Right atrium auricular region (tissue), 2 donors: ENCODE data around the gene UBE2R2. TPM values are rescaled to one million over a fixed set of nuclear protein-coding genes. Genes with fewer than 3 reads are reported as not detected.

ENCODE experiments used
- DNase-seq: peaks from one replicate; pipeline ENCODE4 v3.0.0-alpha.2; 2019; ENCODE audit warnings: low spot score
- H3K27ac ChIP-seq, 2 donors: fragments of 200-600 bp; sonication (generic); 1 replicate in 1 of 2; 2 replicates in 1 of 2; pipeline ENCODE4 v1.5.1; 2016 to 2019
- H3K27me3 ChIP-seq, 2 donors: fragments of 200-600 bp; sonication (generic); one replicate each; pipeline versions ENCODE4 v1.5.1 to v1.6.0; 2017 to 2019
- H3K36me3 ChIP-seq: fragments of 200-600 bp; sonication (generic); one replicate; pipeline ENCODE4 v1.5.1; 2016
- H3K4me1 ChIP-seq, 2 donors: fragments of 200-600 bp; sonication (generic); one replicate each; pipeline versions ENCODE4 v1.5.1 to v1.6.0; 2017 to 2019
- H3K4me3 ChIP-seq, 2 donors: fragments of 200-600 bp; sonication (generic); 1 replicate in 1 of 2; 2 replicates in 1 of 2; pipeline ENCODE4 v1.5.1; 2017 to 2019; ENCODE audit warnings: mild to moderate bottlenecking in 1 of 2, moderate library complexity in 1 of 2
- H3K9me3 ChIP-seq, 2 donors: fragments of 200-600 bp; sonication (generic); one replicate each; pipeline ENCODE4 v1.5.1; 2019
- CTCF ChIP-seq, 2 donors: fragments of 200-600 bp; sonication (generic); IDR thresholded peaks; one replicate each; pipeline ENCODE4 v1.5.1; 2019; ENCODE audit warnings: antibody characterized with exemption in 2 of 2
- total RNA-seq, 2 donors: library from RNA; depleted of rRNA; stranded (reverse); fragments of >200 nt; gene quantifications; one replicate each; pipeline ENCODE4 v1.1.0, GENCODE V29; 2016

Gene UBE2R2
- total RNA-seq, 2 donors from 2014 or later, result 26.6 to 29.0 TPM

GRCh38 chr9:33878691-33879366 lies 61.9 kb downstream of the UBE2R2 start:
- no peak for TF ChIP-seq CTCF (IDR thresholded peaks at IDR 0.05)
- H3K27me3 ChIP-seq, result no peaks in the 10 kb centered on the region
- no peak overlapping the region for H3K4me3 ChIP-seq
- H3K9me3 ChIP-seq, result no peaks in the 10 kb centered on the region
- no peak overlapping the region for H3K27ac ChIP-seq
- H3K4me1 ChIP-seq, result peaks cover 0 to 4% of the 10 kb centered on the region in 2 donors
- no peaks in the 10 kb centered on the region for H3K36me3 ChIP-seq
- no peak for DNase-seq

GRCh38 chr9:33880211-33881089 lies 63.5 kb downstream of the UBE2R2 start:
- no peak overlapping the region for H3K27ac ChIP-seq

GRCh38 chr9:33881635-33882034 lies 64.7 kb downstream of the UBE2R2 start:
- H3K4me3 ChIP-seq, result no peak overlapping the region
- no peaks in the 10 kb centered on the region for H3K27me3 ChIP-seq
- no peak overlapping the region for H3K27ac ChIP-seq
- H3K4me1 ChIP-seq, result peaks cover 0 to 21% of the 10 kb centered on the region in 2 donors
- no peak for DNase-seq
- TF ChIP-seq CTCF (IDR thresholded peaks at IDR 0.05), result no peak
- H3K9me3 ChIP-seq, result no peaks in the 10 kb centered on the region
- H3K36me3 ChIP-seq, result no peaks in the 10 kb centered on the region

More at GRCh38 chr9:33880211-33881089, 63.5 kb downstream of the UBE2R2 start:
- no peaks in the 10 kb centered on the region for H3K9me3 ChIP-seq
- H3K36me3 ChIP-seq, result no peaks in the 10 kb centered on the region
- H3K27me3 ChIP-seq, result no peaks in the 10 kb centered on the region
- no peak for DNase-seq
- H3K4me3 ChIP-seq, result no peak overlapping the region
- TF ChIP-seq CTCF (IDR thresholded peaks at IDR 0.05), result no peak
- H3K4me1 ChIP-seq, result peaks cover 0 to 14% of the 10 kb centered on the region in 2 donors

GRCh38 chr9:33884856-33885701 lies 68.1 kb downstream of the UBE2R2 start:
- Histone ChIP-seq H3K27me3 (no peaks in the 10 kb centered on the region), H3K27ac (no peak overlapping the region), H3K4me1 (peaks cover 0 to 21% of the 10 kb centered on the region in 2 donors), H3K9me3 (no peaks in the 10 kb centered on the region), H3K36me3 (peaks cover 23% of the 10 kb centered on the region), H3K4me3 (no peak overlapping the region)
- no peak for DNase-seq
- no peak for TF ChIP-seq CTCF (IDR thresholded peaks at IDR 0.05)

- Histone ChIP-seq H3K27me3 (no peaks in the 10 kb centered on the region), H3K4me3 (no peak overlapping the region), H3K27ac (no peak overlapping the region), H3K9me3 (no peaks in the 10 kb centered on the region), H3K4me1 (peaks cover 0 to 21% of the 10 kb centered on the region in 2 donors), H3K36me3 (peaks cover 23% of the 10 kb centered on the region)
- TF ChIP-seq CTCF (IDR thresholded peaks at IDR 0.05), result no peak
- no peak for DNase-seq
Observed at GRCh38 chr9:33885948-33886347, 69.0 kb downstream of the UBE2R2 start.
